Neuronal stem cell (in vitro differentiated cells): ENCODE measurements around the gene MYL9.

Source experiments
- DNase-seq: peaks from one replicate; pipeline ENCODE4 v3.0.0-alpha.2; 2013; ENCODE audit warnings: low spot score
- H2AFZ ChIP-seq: one replicate; pipeline ENCODE4 v1.6.1; 2013; ENCODE audit warnings: mild to moderate bottlenecking, low read length, inconsistent platforms
- H2AK5ac ChIP-seq: 2 replicates; pipeline ENCODE4 v1.6.1; 2013; ENCODE audit warnings: low read depth, mild to moderate bottlenecking, inconsistent platforms, low read length, moderate library complexity, mixed read lengths
- H2BK120ac ChIP-seq: 2 replicates; pipeline ENCODE4 v1.6.1; 2013; ENCODE audit warnings: low read depth, mild to moderate bottlenecking, inconsistent platforms, low read length, moderate library complexity, mixed read lengths
- H2BK12ac ChIP-seq: one replicate; pipeline ENCODE4 v1.6.1; 2013; ENCODE audit warnings: low read length, inconsistent platforms
- H2BK15ac ChIP-seq: 2 replicates; pipeline ENCODE4 v1.6.1; 2013; ENCODE audit warnings: mild to moderate bottlenecking, low read length, inconsistent platforms, mixed read lengths
- H2BK5ac ChIP-seq: one replicate; pipeline ENCODE4 v1.6.1; 2013; ENCODE audit warnings: inconsistent platforms, mild to moderate bottlenecking, low read length, moderate library complexity
- H3K14ac ChIP-seq: one replicate; pipeline ENCODE4 v1.6.1; 2013; ENCODE audit warnings: low read length, inconsistent platforms
- H3K18ac ChIP-seq: 2 replicates; pipeline ENCODE4 v1.6.1; 2013; ENCODE audit warnings: low read length, inconsistent platforms
- H3K23ac ChIP-seq: 2 replicates; pipeline ENCODE4 v1.6.1; 2013; ENCODE audit warnings: low read depth, mild to moderate bottlenecking, mixed read lengths, low read length, inconsistent platforms; ENCODE audit not compliant: poor library complexity
- H3K27ac ChIP-seq: replicated peaks from 3 replicates; pipeline ENCODE4 v1.5.1; 2013; ENCODE audit warnings: low read length, inconsistent platforms
- H3K27me3 ChIP-seq, 3 experiments: 2 replicates each; pipeline ENCODE4 v1.6.1; 2013; ENCODE audit warnings: low read length in 3 of 3, mild to moderate bottlenecking in 2 of 3, inconsistent platforms in 1 of 3, low read depth in 1 of 3, mixed read lengths in 1 of 3, moderate library complexity in 1 of 3; ENCODE audit not compliant: control insufficient read depth in 3 of 3, insufficient read depth in 3 of 3
- H3K36me3 ChIP-seq, 2 donors: replicated peaks in 1 of 2; 2 replicates each; pipeline ENCODE4 v1.6.1; 2013; ENCODE audit warnings: low read length in 2 of 2; ENCODE audit not compliant: control insufficient read depth in 2 of 2, insufficient read depth in 2 of 2
- H3K4ac ChIP-seq: 2 replicates; pipeline ENCODE4 v1.6.1; 2013; ENCODE audit warnings: inconsistent platforms, mild to moderate bottlenecking, low read length, moderate library complexity
- H3K4me1 ChIP-seq, 2 donors: 1 replicate in 1 of 2; 2 replicates in 1 of 2; pipeline ENCODE4 v1.6.1; 2013; ENCODE audit warnings: low read length in 2 of 2, low read depth in 1 of 2; ENCODE audit not compliant: control insufficient read depth in 2 of 2, insufficient read depth in 1 of 2
- H3K4me2 ChIP-seq: one replicate; pipeline ENCODE4 v1.6.1; 2013; ENCODE audit warnings: mild to moderate bottlenecking, low read length, inconsistent platforms; ENCODE audit not compliant: insufficient read depth, poor library complexity, severe bottlenecking
- H3K4me3 ChIP-seq, 2 donors: 2 replicates each; pipeline ENCODE4 v1.5.1; 2013; ENCODE audit warnings: low read length in 2 of 2, mild to moderate bottlenecking in 2 of 2, inconsistent platforms in 1 of 2, moderate library complexity in 1 of 2
- H3K79me1 ChIP-seq: one replicate; pipeline ENCODE4 v1.6.1; 2013; ENCODE audit warnings: low read depth, mild to moderate bottlenecking, inconsistent platforms, low read length, moderate library complexity
- H3K9ac ChIP-seq: one replicate; pipeline ENCODE4 v1.6.1; 2013; ENCODE audit warnings: mild to moderate bottlenecking, low read depth, low read length, inconsistent platforms; ENCODE audit not compliant: poor library complexity
- H3K9me3 ChIP-seq, 2 donors: replicated peaks in 1 of 2; 2 replicates each; pipeline versions ENCODE3 to v1.6.1; 2013; ENCODE audit warnings: low read length in 2 of 2, mild to moderate bottlenecking in 2 of 2, inconsistent platforms in 1 of 2, low read depth in 1 of 2, mixed read lengths in 1 of 2, moderate library complexity in 1 of 2; ENCODE audit not compliant: control insufficient read depth in 2 of 2, insufficient read depth in 1 of 2
- H4K8ac ChIP-seq: one replicate; pipeline ENCODE4 v1.6.1; 2013; ENCODE audit warnings: low read depth, mild to moderate bottlenecking, inconsistent platforms, low read length, moderate library complexity
- H4K91ac ChIP-seq: one replicate; pipeline ENCODE4 v1.6.1; 2013; ENCODE audit warnings: low read length, low read depth, mild to moderate bottlenecking, inconsistent platforms; ENCODE audit not compliant: poor library complexity
- WGBS, 2 donors: extraction: QIAGEN DNeasy Blood & Tissue Kit; methylation state at CpG; one replicate each; pipeline ENCODE4 v1.1.7; 2013; ENCODE audit warnings: missing lambda C conversion rate in 2 of 2, mixed read lengths in 1 of 2; ENCODE audit not compliant: insufficient read length in 2 of 2, insufficient replicate concordance in 1 of 2; ENCODE audit errors: extremely low coverage in 2 of 2; 5-methylcytosine and 5-hydroxymethylcytosine counted together

MYL9 gene

GRCh38 chr20:36542516-36543183 is 1.3 kb downstream of the MYL9 start:
- H3K27me3 ChIP-seq = no peaks in the 10 kb centered on the region

GRCh38 chr20:36543184-36544133 is 2.1 kb downstream of the MYL9 start:
- H3K79me1 ChIP-seq = peaks cover 7% of the 10 kb centered on the region
- no peak overlapping the region for H3K4ac ChIP-seq
- no peak overlapping the region for H3K18ac ChIP-seq
- no peak overlapping the region for H3K4me2 ChIP-seq
- H3K23ac ChIP-seq = no peak overlapping the region
- H3K27ac ChIP-seq = no peak overlapping the region
- H4K8ac ChIP-seq = no peak overlapping the region
- no CpG with 5 or more reads among the region's 14 CpGs for WGBS, 2 donors
- H3K14ac ChIP-seq = no peak overlapping the region
- H3K9me3 ChIP-seq = no peaks in the 10 kb centered on the region
- H2BK12ac ChIP-seq = no peak overlapping the region
- peak overlapping the region; percentile 56 for H2BK5ac ChIP-seq
- peak overlapping the region; percentile 78 for H3K9ac ChIP-seq
- no peak for DNase-seq
- H3K36me3 ChIP-seq = peaks cover 0 to 17% of the 10 kb centered on the region in 2 donors
- peaks cover 4 to 24% of the 10 kb centered on the region in 2 donors for H3K4me1 ChIP-seq
- no peak overlapping the region for H3K4me3 ChIP-seq
- no peak overlapping the region for H2BK15ac ChIP-seq
- no peaks in the 10 kb centered on the region for H3K27me3 ChIP-seq
- no peak overlapping the region for H2AK5ac ChIP-seq
- H2AFZ ChIP-seq = peak overlapping the region; percentile 44
- no peak overlapping the region for H2BK120ac ChIP-seq
- H4K91ac ChIP-seq = no peak overlapping the region

More at GRCh38 chr20:36542516-36543183, 1.3 kb downstream of the MYL9 start:
- no peak overlapping the region for H3K4ac ChIP-seq
- peak overlapping the region; percentile 94 for H3K4me2 ChIP-seq
- H3K36me3 ChIP-seq = peaks cover 0 to 14% of the 10 kb centered on the region in 2 donors
- H3K18ac ChIP-seq = peak overlapping the region; percentile 58
- H3K14ac ChIP-seq = no peak overlapping the region
- DNase-seq = no peak
- WGBS, 2 donors = no CpG with 5 or more reads among the region's 10 CpGs
- no peak overlapping the region for H2BK120ac ChIP-seq
- peaks cover 4 to 24% of the 10 kb centered on the region in 2 donors for H3K4me1 ChIP-seq
- peak overlapping the region; percentile 99 for H2BK15ac ChIP-seq
- H3K9me3 ChIP-seq = no peaks in the 10 kb centered on the region
- peak overlapping the region; percentile 56 for H2BK5ac ChIP-seq
- peak overlapping the region in 1 of 2 donors; percentile 65 for H3K4me3 ChIP-seq
- H3K23ac ChIP-seq = no peak overlapping the region
- no peak overlapping the region for H3K27ac ChIP-seq
- H3K79me1 ChIP-seq = peaks cover 7% of the 10 kb centered on the region
- peak overlapping the region; percentile 74 for H3K9ac ChIP-seq
- peak overlapping the region; percentile 96 for H2AK5ac ChIP-seq
- peak overlapping the region; percentile 7 for H4K8ac ChIP-seq
- H2AFZ ChIP-seq = peak overlapping the region; percentile 44
- H4K91ac ChIP-seq = peak overlapping the region; percentile 14
- H2BK12ac ChIP-seq = no peak overlapping the region

- Histone ChIP-seq H4K91ac (no peak overlapping the region), H3K9ac (peak overlapping the region; percentile 78), H3K18ac (peak overlapping the region; percentile 9), H3K9me3 (no peaks in the 10 kb centered on the region), H3K4me1 (peaks cover 4 to 22% of the 10 kb centered on the region in 2 donors), H3K4me2 (no peak overlapping the region), H2AFZ (no peak overlapping the region), H2BK120ac (no peak overlapping the region), H2BK5ac (no peak overlapping the region), H3K79me1 (peaks cover 7% of the 10 kb centered on the region), H3K27me3 (no peaks in the 10 kb centered on the region), H2AK5ac (no peak overlapping the region), H2BK12ac (no peak overlapping the region), H3K14ac (no peak overlapping the region), H3K4ac (no peak overlapping the region), H2BK15ac (no peak overlapping the region), H3K4me3 (no peak overlapping the region), H4K8ac (no peak overlapping the region), H3K27ac (no peak overlapping the region), H3K23ac (peak overlapping the region; percentile 9), H3K36me3 (peaks cover 0 to 23% of the 10 kb centered on the region in 2 donors)
- no CpG with 5 or more reads among the region's 15 CpGs for WGBS, 2 donors
- DNase-seq = no peak
Observed at GRCh38 chr20:36544134-36545018, 3.1 kb downstream of the MYL9 start.
